Stimulated activated CD4-positive, alpha-beta T cell treated with anti-CD3 and anti-CD28 coated beads, Interleukin-1b, Interleukin-23, amount 100 ng/mL, for 24 hours (primary cell): ENCODE measurements around the gene SMARCA5.

Experiments
- DNase-seq, 4 experiments: peaks; one replicate each; pipeline ENCODE4 v3.0.0-alpha.2; 2020; ENCODE audit warnings: low read depth in 4 of 4, low spot score in 1 of 4

The SMARCA5 gene

DNA sequence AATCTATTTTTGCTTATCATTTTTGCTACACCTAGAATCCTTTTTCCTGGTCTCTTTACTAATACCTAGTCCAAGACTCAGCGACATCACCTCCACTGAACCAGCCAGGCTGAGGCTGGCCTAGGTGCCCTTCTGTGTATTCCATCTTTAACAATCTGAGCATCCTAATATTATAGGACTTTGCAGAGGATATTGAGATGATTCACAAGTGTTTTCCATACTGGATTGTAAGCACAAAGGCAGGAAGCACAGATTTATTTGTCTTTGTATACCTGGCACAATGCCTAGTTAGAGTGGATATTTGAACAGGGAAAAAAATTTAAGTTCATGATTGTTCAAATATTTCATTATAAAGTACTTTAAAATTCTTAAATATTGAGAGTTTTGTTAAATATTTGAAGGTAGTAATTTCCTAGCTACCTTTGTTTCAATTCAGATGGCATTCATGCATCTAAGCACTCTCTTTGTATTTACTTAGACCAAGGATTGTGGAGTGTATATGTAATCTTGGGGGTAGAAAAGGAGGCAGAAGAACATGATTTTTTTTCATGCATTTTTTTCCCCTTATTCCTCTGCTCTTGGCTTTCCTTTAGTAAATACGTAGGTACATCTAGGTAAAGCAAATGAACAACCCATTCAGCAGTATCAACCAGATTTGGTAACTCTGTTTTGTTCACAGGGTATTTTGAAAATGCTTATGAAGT, 18.4 kb downstream of the SMARCA5 start:
- no peak for DNase-seq

DNA sequence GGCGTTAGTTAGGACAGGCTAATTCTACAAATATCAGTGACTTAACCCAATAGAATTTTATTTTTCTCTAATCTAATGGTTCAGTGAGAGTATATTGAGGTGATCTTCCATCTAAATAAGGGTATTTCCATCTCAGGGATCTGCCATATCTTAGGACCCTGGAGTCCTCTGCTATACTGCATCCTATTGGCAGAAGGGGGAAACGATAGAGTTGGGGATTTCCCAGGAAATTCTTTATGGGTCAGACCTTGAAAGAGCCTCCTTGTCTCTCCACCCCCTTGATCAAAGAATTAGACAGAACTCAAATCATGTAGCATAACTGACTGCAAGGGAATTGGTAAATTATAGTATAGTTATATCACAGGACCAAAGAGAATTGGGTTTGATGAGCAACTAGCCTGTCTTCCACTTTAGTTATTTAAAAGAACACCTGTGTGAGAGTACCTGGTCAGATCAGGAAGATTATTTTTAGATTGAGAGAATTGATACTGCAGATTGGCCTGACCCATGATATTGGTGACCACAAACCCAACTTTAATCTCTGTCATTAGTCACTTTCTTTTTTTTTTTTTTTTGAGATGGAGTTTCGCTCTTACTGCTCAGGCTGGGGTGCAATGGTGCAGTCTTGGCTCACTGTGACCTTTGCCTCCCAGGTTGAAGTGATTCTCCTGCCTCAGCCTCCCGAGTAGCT, 25.6 kb downstream of the SMARCA5 start:
- no peak for DNase-seq

DNA sequence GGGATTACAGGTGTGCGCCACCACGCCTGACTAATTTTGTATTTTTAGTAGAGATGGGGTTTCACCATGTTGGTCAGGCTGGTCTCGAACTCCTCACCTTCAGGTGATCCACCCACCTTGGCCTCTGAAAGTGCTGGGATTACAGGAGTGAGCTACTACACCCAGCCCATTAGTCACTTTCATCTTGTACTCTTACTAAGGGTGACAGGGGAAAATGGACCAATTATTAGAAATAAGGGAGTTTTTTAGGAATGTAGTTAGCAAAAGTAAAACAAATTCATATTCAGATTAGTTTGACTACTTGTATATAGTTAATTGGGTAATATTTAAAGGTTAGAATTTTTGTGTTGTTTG, 26.1 kb downstream of the SMARCA5 start:
- no peak for DNase-seq

DNA sequence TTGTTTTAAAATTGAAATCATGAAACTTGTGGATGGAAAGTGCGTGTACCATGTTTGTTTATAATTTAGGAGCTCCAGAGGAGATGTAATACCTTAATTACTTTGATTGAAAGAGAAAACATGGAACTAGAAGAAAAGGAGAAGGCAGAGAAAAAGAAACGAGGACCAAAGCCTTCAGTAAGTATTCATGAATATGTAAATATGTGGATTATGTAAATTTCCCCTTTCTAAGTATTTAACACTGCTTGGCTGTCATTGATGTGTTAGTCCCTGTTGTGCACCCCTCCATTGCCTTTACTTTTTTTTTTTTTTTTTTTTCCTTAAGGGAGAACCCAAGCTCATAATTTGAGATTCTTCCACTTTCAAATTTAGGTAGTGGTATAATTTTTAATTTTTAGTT, 36.4 kb downstream of the SMARCA5 start:
- DNase-seq = no peak

DNA sequence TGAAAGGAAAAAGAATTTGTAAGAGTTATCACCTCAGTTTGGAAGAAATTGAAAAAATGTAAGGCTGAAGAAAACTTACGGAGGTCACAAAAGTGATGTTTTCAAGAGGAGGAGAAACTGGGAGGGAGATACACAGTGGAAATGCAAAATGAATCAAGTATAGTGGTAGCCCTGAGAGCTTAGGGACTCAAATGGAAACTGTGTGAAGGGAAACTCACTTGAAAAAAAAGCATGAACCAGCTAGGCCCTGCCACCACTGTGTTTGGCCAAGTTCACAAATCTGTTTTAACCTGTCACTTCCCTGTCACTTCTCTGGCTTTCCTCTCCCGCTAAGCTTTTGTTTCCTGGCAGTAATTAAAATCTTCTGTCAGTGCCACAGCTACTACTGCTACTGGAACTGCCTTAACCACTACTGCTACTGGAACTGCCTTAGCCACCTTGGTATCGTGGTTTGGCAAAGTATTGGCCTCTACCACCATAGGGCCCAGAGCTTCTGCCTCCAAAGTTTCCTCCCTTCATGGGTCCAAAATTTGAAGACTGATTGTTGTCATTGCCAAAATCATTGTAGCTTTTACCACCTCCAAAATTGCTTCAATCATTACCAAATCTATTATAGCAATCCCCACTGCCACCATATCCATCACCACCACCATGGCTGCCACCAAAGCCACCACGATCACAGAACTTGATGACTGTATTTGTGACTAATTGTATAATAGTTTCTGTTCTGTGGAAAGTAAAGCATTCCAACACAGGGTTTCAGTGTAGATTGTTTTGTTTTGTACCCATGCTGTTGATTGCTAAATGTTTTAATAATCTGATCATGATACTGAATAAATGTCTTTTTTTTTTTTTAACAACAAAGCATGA, 41.5 kb downstream of the SMARCA5 start:
- DNase-seq = no peak

GRCh38 chr4:143555676-143556075, 42.2 kb downstream of the SMARCA5 start:
- no peak for DNase-seq

DNA sequence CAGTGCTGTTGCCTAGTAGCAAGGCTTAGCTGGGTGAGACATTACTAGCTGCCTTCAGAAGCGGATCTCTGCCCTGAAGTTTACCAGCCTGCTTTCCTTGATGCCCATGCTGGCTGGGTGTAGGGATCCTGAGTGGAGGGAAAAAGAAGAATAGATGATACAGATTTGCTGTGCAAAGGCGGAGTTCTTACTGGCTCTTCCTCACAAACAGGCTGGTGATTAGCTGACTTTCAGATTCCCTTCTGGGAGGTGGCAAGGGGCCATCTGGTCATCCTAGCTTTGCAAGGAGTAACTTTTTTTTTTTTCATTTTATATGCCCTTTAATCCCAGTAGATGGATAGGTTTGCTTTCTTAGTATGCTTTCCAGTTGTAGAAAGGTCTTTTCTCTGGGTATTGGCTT, 44.8 kb downstream of the SMARCA5 start:
- no peak for DNase-seq

DNA sequence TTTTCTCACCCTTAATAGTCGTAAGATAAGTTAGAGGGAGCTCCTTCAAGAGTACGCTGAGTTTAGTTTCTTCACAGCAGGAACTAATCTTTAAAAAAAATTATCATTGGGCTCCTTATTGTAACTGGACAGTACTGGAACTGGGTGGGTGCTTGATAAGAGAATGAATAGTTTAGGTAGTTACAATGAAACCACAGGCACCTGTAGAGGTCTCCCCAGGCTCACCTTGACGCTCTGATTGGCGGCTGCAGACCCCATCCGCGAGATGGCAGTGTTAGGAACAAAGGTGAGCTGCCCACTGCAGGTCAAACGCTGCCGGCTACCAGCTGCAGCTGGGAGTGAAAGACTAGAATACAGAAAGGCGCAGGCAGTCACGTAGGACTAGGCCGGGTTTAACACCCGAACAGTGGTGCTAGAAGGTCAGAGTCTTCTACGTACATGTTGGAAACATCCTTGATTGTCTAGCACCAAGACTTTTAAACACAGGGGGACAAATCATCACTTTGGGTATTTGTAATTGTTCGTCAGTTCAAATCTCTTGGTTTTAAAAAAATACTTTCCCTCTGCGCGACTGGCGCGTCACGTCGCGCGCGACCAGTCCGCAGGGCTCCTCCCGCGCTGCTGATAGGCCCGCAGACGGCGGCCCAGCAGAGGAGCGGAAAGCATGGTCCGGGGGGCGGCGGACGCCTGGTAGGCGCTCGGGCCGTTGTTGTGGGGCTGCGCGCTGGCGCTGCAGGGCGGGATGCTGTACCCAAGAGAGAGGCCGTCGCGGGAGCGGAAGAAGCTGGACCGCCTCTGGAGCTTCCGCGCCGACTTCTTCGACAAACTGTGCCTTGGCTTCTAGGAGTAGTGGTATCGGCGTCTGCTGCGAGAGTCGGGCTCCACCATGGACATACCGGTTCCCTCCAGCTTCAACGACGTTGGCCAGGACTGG, 45.6 kb downstream of the SMARCA5 start:
- DNase-seq = peak in 3 of 4 experiments; percentile 9 to 56 (median 46)

DNA sequence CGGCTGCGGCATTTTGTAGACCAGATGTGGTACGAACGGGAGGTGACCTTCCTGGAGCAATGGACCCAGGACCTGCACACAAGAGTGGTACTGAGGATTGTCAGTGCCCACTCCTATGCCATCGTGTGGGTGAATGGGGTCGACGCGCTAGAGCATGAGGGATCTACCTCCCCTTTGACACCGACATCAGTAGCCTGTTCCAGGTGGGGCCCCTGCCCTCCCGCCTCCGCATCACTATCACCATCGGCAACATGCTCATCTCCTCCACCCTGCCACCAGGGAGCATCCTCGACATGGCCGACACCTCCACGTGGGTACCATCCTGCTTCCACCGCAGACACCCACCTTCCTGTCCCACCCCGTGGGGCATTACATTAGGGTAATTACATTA, 46.2 kb downstream of the SMARCA5 start:
- peak in 2 of 4 experiments; percentile 23 to 26 for DNase-seq

DNA sequence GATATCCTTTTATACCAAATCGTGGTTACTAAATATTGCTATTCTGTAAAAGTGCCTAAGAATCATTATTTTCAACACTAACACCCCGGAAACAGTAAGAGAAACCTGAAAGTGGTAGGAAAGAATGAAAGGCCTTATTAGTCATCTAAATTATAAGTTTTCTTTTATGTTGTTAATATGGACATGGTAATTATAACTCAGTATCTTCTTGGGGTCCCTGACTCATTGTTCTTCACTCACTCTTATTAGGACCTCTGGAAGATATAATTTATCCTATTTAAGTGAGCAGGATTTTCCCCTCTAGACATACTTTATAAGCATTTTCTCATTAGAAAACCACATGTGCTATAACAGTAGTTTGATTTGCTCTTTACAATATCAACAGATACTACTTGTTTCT, 51.0 kb downstream of the SMARCA5 start:
- DNase-seq = no peak

DNA sequence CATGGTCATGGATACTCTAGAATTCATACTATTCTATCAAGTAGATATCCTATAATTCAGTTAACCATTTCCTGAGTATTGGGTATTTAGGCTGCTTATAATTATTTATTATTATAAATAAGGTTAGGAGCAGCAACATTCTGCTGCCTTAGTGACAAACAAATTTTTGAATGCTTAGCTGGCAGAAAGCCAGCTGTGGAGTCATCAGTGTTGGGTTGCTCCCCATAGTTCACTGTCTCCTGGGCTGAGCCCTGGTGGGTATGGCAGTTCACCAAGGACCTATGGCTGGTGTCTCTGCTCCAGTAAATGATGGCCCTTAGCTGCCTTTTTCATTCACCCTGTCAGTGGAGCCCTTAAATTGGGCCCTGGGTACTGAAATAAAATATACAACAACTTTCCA, 61.8 kb downstream of the SMARCA5 start:
- no peak for DNase-seq

DNA sequence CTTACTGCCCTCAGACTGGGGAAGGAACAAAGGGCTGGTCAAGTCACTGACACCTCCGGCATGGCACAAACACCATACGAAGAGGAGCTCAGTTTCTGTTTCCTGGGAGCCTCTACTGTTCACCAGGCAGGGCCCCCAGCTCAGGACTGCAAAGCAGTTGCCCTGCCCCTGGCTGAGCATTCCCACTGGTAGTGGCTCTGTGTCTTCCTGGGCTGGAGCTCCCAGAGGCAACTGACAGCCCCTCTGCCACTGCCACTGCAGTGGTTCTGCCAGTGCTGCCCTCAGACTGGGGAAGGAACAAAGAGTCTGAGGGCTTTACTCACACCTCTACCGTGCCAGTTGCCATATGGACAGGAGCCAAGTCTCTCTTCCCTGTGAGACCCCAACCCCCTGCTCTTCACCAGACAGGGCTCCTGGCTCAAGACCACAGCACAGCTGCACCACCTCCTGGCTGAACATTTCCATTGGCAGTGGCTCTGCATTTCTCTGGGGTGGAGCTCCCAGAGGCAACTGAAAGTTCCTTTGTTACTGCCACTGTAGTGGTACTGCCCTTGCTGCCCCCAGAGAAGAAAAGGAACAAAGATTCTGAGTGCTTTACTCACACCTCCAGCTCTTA, 67.9 kb downstream of the SMARCA5 start:
- DNase-seq = no peak

DNA sequence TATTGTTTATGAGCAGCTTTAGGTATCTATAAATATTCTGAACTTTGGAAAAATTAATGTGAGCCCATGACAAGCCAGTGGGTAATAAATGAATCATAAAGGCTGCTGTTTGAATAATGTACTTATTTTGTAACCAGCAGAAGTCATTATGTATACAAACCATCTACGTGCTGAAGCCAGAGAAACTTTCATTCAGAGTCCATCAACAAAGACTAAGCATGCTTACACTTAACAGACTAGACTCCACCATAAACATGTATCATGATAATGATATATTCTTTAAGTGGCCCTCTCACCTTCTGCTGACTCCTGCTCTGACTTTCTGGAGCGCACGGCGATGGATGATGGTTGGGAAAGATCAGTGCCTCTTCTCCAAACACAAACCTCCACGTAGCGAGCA, 72.0 kb downstream of the SMARCA5 start:
- no peak for DNase-seq

DNA sequence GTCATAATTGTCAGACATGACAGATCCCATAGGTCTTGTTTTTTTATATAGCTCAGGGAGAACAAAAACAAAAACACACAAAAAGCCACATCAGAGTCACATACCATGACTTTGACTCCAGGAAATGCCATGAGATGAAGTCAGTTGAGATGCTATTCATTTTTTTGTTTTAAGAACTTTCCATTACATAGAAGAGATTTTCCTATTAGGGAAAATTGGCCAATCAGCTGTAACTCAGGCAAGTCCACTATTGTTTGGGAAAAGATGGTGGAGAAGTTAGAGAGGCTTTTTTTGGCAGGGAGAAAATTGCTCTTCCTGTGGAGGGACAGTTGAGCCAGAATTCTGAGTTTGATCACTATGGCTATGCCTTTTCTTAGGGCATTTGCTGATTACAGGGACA, 72.6 kb downstream of the SMARCA5 start:
- DNase-seq = no peak

GRCh38 chr4:143587703-143588102, 74.2 kb downstream of the SMARCA5 start:
- no peak for DNase-seq

GRCh38 chr4:143597276-143597675, 83.8 kb downstream of the SMARCA5 start:
- DNase-seq = no peak

DNA sequence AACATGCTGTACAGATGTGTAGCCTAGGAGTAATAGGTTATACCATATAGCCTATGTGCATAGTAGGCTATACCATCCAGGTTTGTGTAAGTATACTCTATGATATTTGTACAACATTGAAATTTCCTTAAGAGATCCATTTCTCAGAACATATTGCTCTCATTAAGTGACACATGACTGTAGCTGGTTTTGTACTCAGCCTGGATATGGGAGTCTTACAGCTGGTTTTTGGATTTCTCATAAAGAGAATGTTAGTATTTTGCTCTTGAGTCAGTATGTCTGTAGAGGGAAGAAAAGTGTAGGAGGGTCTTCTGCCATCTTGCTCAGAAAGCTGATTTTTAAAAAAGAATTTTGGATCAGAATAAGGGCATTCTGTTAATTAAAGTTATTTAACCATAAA, 85.3 kb downstream of the SMARCA5 start:
- DNase-seq = no peak

DNA sequence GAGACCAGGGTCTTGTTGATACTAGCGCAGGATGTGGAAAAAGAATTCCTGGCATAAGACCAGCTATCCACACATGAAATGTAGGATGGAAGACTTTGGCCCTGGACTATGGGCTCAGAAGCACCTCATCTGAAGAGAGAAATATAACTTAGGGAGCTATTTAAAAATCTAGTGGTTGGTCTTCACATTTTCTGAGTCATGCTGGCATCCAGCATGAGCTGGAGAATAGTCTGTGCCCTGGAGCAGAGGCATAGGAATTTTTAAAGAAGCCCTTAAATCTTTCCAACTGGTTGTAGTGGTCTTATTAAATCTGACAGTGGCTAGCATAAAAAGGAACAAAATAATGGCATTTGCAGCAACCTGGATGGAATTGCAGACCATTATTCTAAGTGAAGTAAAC, 86.3 kb downstream of the SMARCA5 start:
- no peak for DNase-seq

GRCh38 chr4:143606480-143606879, 93.0 kb downstream of the SMARCA5 start:
- DNase-seq = no peak
